Regular cardiac myocyte (primary cell): Measurements from ENCODE around the gene RANBP3. TPM values are rescaled to one million over a fixed set of nuclear protein-coding genes. Genes with fewer than 3 reads are reported as not detected.

Experiments
- total RNA-seq: library from RNA; depleted of rRNA; stranded (reverse); fragments of >200 nt; gene quantifications from 2 replicates; pipeline ENCODE4 v1.2.3, GENCODE V29; 2014

Gene RANBP3
- 30.4 and 36.2 TPM in 2 replicates for total RNA-seq

GRCh38 chr19:5977785-5978605 lies at the start of gene RANBP3:
Gene RANBP3 (minus strand): TSS chr19:5978140. CDS start chr19:5978082, 58 bp downstream.

GRCh38 chr19:5913739-5914357 lies 64.1 kb downstream of the RANBP3 start, which contains the start of gene CAPS:
Gene CAPS (plus strand): TSS chr19:5914254. CDS start chr19:5914407, 153 bp downstream.

GRCh38 chr19:5904352-5905113 lies 73.4 kb downstream of the RANBP3 start, which contains the start of gene VMAC:
Gene VMAC (plus strand): TSS chr19:5904872. CDS start chr19:5904891, 19 bp downstream.

GRCh38 chr19:5903624-5904351 lies 74.2 kb downstream of the RANBP3 start, which contains the start of gene NDUFA11:
Gene NDUFA11 (minus strand): TSS chr19:5903790. CDS start chr19:5903708, 82 bp downstream.

Other genes starting within 250 kb of the RANBP3 start
- gene PRR22, start 193.4 kb downstream of the RANBP3 start, total RNA-seq, result under 0.01 and 0.19 TPM in 2 replicates
- gene DUS3L, start 187.0 kb downstream of the RANBP3 start, total RNA-seq, result 21.4 and 44.1 TPM in 2 replicates
- 0.28 TPM in 1 of 2 replicates, not detected in the other for gene NRTN, start 173.1 kb downstream of the RANBP3 start, total RNA-seq
- not detected in 2 replicates for gene FUT6, start 138.4 kb downstream of the RANBP3 start, total RNA-seq
- under 0.01 TPM in 1 of 2 replicates, not detected in the other for gene FUT3, start 126.7 kb downstream of the RANBP3 start, total RNA-seq
- not detected in 2 replicates for gene FUT5, start 107.6 kb downstream of the RANBP3 start, total RNA-seq
- 348 and 403 TPM in 2 replicates for gene NDUFA11, start 74.3 kb downstream of the RANBP3 start, total RNA-seq
- 2.5 and 5.4 TPM in 2 replicates for gene VMAC, start 73.3 kb downstream of the RANBP3 start, total RNA-seq
- gene CAPS, start 63.9 kb downstream of the RANBP3 start, total RNA-seq, result 2.1 and 3.7 TPM in 2 replicates
- gene RFX2, start 132.4 kb upstream of the RANBP3 start, total RNA-seq, result 3.6 and 4.5 TPM in 2 replicates
- not detected in 2 replicates for gene ACSBG2, start 157.5 kb upstream of the RANBP3 start, total RNA-seq